Mesenteric fat pad (tissue), 1 donor: ENCODE measurements around the gene SMCP. TPM values are rescaled to one million over a fixed set of nuclear protein-coding genes. Genes with fewer than 3 reads are reported as not detected.

Experiments used
- DNase-seq: peaks from one replicate; pipeline ENCODE4 v3.0.0-alpha.2; 2020; ENCODE audit warnings: low spot score
- long read RNA-seq: library from polyadenylated mRNA; unstranded; transcript quantifications from one replicate; pipeline ENCODE4 v2.0.0, GENCODE V29; 2020
- total RNA-seq: library from RNA; stranded (reverse); fragmentation: NEBNext Ultra II Directional; extraction: Animal tissue kit (Norgen Biotek cat#: 25700); gene quantifications from one replicate; pipeline ENCODE4 v1.2.1, GENCODE V29; 2021
- donor health status: DM: yes; HTN: yes; CAD: no.

Gene SMCP, protein sequence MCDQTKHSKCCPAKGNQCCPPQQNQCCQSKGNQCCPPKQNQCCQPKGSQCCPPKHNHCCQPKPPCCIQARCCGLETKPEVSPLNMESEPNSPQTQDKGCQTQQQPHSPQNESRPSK
- not detected for total RNA-seq
- long read RNA-seq = 0 reads

DNA sequence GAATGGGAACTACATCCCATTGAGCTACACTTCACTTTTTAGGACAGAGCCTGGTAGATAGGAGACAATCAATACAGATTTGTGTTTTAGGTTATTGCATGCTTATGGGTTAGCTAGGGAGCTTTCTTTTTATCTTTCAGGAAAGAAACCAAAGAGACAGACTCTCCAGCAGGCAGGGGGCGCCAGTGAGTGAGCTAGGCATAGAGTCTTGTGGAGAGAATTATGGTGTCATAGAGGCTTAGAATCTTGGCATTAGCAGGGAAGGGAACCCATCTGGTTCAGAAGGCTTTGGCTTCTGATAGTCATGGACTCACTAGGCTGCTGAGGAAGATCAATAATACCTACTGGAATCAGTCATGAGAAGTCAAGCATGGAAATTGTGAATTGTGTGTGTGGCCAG, at the start of gene SMCP:
Gene SMCP (plus strand): TSS at position 281 of the 400 bp plus-strand sequence. CDS start 6,101 bp downstream, outside the sequence.
- no peak for DNase-seq

GRCh38 chr1:152836870-152837269, 41.3 kb upstream of the SMCP start:
- no peak for DNase-seq

DNA sequence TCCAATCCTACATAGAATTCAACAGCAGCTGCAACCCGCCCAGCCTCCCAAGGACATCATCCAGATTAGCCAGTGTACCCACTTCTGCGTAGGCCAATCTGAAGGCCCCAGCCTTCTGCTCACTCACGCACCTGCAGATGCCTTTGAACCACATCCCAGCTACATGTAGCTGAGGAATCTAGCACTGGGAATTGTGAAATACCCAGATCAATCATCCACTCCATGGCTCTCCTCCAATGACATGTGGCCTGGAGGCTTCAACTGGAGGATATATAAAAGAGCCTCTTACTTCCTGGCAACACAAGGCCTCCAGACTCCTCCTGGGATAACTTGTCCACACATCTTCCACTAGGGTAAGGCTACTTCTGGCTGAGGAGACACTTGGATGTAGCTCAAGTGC, 35.6 kb upstream of the SMCP start, which contains the start of gene LCE6A:
Gene LCE6A (plus strand): TSS at position 301 of the 400 bp plus-strand sequence. CDS start 665 bp downstream, outside the sequence.
- no peak for DNase-seq

GRCh38 chr1:152855661-152856060, 22.5 kb upstream of the SMCP start:
- DNase-seq = no peak

DNA sequence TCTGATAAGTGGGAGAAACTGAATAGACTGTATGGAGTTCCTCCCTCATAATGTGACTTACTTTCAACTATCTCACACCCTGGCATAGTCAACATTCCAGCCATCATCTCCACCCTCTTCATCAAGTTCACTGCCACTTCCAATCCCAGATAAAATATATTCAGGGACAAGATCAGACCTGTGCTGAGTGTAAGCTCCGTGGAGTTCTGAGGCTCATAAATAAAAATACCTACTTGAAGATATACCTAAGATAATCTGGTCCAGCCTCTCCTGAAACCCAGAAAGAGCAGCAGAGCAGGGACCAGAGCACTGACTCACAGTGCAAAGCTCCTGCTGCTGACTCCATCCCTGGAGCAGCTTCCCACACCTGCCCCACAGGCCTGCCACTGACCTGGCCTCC, 20.1 kb upstream of the SMCP start:
- DNase-seq = no peak

DNA sequence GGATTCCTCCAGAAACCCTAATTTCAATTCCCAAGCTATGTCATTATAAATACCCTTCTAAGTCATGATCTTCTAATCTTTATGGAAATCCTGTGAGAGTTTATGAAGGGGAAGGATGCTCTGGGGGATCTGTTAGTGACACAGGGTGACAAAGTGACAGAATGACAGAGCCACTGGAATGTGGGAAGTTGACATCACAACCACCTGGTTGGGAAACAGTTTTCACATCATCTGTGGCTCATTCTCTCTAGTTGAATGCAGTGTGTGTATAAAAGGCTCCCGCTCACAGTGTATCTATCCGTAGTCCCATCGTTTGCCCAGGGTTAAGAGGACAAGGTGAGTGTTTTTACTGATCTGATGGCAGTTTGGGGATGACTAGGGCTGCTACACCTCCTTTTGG, 18.4 kb upstream of the SMCP start, which contains the start of gene LCE7A:
Gene LCE7A (plus strand): TSS at position 301 of the 400 bp plus-strand sequence. CDS start 702 bp downstream, outside the sequence.
- DNase-seq = no peak

- DNase-seq = no peak
Measured at GRCh38 chr1:152860129-152860528, 18.0 kb upstream of the SMCP start.

- DNase-seq = no peak
Measured at GRCh38 chr1:152861374-152861773, 16.7 kb upstream of the SMCP start.

DNA sequence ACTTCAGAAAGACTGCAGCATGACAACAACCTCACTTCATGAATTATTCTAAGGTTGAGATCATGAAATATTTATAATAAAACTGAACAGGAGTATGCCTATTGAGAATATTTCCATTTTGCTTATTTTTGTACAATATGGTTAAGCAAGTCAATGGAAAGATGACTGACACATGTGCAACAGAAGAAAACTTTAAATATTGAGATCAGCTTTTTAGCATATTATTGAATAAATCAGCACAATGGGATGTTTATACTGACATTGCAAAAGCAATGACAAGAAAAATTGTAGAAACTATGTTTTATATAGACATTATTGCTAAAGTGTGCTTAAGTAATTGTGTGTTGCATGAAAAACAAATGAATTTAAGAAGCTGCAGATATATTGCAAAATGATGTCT, 13.7 kb upstream of the SMCP start:
- DNase-seq = no peak

GRCh38 chr1:152866321-152866720, 11.8 kb upstream of the SMCP start:
- no peak for DNase-seq

DNA sequence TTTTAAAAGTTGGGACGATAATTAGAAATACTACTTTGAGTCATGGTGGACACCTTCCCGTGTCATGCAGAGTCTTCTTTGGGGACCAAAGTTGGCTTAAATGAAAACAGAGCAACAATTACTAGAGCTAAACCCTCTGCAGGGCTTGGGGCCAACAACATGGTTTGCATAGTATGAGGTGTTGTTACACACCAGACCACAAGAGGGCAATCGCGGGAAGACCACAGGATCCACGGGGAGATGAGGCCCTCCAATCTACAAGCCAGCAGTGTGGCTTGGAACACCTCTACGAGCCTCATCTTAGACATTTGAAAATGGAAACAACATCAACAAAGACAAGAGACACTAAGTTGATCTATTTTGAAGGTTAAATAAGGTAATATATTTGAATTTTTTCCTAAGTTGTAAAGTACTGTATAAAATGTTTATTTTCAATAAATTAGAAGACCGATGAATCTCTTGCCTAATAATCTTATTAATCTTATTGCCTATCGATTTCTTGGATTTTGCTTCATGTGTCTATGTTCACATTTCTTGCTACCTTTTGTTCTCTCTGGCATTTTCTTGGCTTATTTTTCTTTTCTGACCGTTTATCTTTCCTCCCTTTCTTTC, 8.2 kb upstream of the SMCP start:
- DNase-seq = no peak

- DNase-seq = no peak
Measured at GRCh38 chr1:152870831-152871730, 7.0 kb upstream of the SMCP start.

GRCh38 chr1:152871731-152872126, 6.4 kb upstream of the SMCP start:
- no peak for DNase-seq

DNA sequence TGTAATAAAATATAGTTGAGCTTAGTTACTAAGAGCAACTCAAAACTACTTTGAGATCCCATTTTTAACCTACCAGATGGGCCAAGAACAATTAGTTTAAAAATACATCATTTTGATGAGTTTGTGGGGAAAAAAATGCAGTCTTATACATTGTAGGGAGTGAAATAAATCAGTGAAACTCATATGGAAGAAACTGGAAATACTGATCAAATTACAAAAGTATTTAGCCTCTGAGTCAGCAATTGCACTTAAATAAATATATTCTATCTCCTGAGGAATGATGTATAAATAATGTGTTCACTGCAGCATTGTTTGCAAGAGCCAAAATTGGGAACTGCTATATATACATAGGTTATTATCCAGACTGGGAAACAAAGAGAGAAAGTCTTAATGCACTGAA, 4.6 kb upstream of the SMCP start:
- no peak for DNase-seq

DNA sequence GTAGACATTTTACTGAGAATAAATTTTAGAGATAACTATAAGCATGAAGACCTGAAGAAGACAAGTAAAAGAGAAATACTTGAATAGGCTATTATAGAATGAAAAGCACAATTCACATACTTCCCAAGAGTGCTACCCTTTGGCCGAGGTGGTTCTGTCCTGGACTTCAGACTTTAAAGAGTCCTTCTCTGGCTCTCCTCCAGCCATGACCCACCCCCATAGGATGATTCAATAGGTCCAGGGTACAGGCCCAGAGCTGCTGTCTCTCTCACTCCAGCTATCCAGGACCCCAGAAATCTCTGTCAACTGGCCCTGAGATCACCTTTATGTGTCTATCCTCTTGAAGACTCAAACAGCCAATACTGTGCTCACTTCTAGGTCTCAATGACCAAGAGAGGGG, 1.3 kb upstream of the SMCP start:
- no peak for DNase-seq

DNA sequence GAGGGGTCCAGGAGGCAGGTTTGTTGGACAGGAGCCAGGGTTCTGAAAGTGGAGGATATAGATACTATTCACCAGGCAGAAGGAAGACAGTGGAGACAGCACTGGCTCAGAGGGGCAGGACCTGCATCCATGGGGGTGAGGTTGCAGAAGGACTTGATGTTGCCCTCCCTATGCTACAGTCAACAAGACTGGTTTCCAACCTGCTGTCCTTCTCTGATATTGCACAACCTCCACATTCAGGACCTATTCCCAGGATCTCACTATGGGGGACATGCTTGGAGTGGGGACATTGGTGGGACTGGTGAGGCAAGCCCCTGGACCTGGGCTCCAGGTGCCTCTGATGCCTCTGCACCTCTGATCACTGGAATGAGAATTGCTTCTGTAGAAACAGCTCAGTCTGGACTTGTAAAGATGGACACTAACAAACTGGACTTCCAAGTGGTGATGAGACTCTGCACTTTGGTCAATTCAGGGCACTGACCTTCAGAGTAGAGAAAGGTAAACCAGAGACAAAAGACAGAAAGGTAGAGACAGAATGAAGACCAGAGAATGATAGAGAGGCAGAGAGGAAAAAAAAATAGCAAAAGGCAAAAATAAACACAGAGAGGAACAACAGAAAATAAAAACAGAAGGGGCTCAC, 1.6 kb downstream of the SMCP start:
- no peak for DNase-seq

GRCh38 chr1:152880316-152880715, 2.2 kb downstream of the SMCP start:
- DNase-seq = no peak

- DNase-seq = peak; percentile 59
Measured at GRCh38 chr1:152880907-152881306, 2.8 kb downstream of the SMCP start.

DNA sequence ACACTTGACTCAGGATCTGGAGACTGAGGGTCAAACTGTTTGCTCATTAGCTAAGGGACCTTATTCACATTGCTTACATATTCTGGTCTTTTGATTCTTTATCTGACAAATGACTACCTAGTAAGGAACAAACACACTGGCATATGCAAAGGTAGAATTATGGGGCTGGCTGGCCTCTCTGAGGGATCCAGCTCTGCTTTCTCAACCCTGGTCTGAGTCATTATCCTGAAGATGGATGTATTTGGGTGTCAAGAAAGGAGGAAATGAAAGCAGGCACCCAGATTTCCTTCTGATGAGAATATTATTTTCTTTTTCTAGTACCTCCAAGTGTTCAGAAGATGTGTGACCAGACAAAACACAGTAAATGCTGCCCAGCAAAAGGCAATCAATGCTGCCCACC, 6.0 kb downstream of the SMCP start:
- DNase-seq = no peak

GRCh38 chr1:152884506-152884905, 6.4 kb downstream of the SMCP start:
- no peak for DNase-seq

DNA sequence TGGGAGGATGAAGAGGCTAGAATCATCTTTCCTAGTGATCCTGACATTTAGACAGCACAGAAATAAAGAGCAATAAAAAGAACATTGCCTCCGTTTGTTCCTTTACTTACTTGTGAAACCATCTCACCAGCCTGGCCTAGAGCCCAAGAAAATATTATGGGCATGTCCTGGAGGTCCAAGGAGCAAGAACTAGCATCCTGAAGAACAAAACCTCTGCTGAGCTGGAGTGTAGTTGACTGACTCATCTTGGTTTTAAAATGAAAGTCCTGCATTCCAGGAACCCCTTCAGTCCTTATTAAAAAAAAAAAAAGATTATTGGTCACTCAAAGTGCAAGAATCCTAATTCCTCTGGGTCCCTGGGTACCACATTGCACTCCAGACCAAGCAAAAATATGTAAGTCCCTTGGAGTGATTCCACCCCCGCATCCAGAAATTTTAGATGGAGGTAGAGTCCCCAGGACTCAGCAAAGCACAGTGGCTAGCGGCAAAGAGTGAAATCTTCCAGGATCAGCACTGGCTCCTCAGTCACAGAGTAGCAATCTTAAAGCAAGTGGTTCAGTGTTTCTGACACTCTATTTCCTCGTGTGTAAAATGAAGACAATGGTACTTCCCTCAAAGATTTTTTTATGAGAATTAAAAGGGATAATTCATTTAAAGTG, 7.0 kb downstream of the SMCP start:
- no peak for DNase-seq
